Smooth muscle cell (in vitro differentiated cells): ENCODE data around the gene SEC14L2. TPM values are rescaled to one million over a fixed set of nuclear protein-coding genes. Genes with fewer than 3 reads are reported as not detected.

Experiments
- DNase-seq: peaks from one replicate; lab custom pipeline; 2025; ENCODE audit not compliant: unreplicated experiment; lab: John Stamatoyannopoulos, UW
- H2AFZ ChIP-seq: fragments of 200-600 bp; sonication (generic); 2 replicates; pipeline ENCODE4 v1.6.0; 2016; ENCODE audit warnings: antibody characterized with exemption, low read depth, mild to moderate bottlenecking
- H3F3A ChIP-seq: fragments of 200-600 bp; sonication (generic); 2 replicates; pipeline ENCODE4 v1.6.0; 2017; ENCODE audit warnings: antibody characterized with exemption, low read depth
- H3K27ac ChIP-seq: fragments of 200-600 bp; sonication (generic); 2 replicates; pipeline ENCODE4 v1.5.1; 2016; ENCODE audit warnings: low read depth, mild to moderate bottlenecking
- H3K27me3 ChIP-seq: fragments of 200-600 bp; sonication (generic); 2 replicates; pipeline ENCODE4 v1.6.1; 2016; ENCODE audit warnings: low read depth, mild to moderate bottlenecking
- H3K36me3 ChIP-seq: fragments of 200-600 bp; sonication (generic); 2 replicates; pipeline ENCODE4 v1.5.1; 2016; ENCODE audit warnings: low read depth
- H3K4me1 ChIP-seq: fragments of 200-600 bp; sonication (generic); 2 replicates; pipeline ENCODE4 v1.5.1; 2016; ENCODE audit warnings: low read depth
- H3K4me2 ChIP-seq: fragments of 200-600 bp; sonication (generic); 2 replicates; pipeline ENCODE4 v1.6.0; 2016; ENCODE audit warnings: mild to moderate bottlenecking
- H3K4me3 ChIP-seq: fragments of 200-600 bp; sonication (generic); 2 replicates; pipeline ENCODE4 v1.5.1; 2016; ENCODE audit warnings: mild to moderate bottlenecking
- H3K79me2 ChIP-seq: fragments of 200-600 bp; sonication (generic); 2 replicates; pipeline ENCODE4 v1.6.0; 2016; ENCODE audit warnings: low read depth, mild to moderate bottlenecking
- H3K9ac ChIP-seq: fragments of 200-600 bp; sonication (generic); 2 replicates; pipeline ENCODE4 v1.6.0; 2016; ENCODE audit warnings: low read depth
- H3K9me3 ChIP-seq: fragments of 200-600 bp; sonication (generic); replicated peaks from 2 replicates; pipeline ENCODE4 v1.5.1; 2016; ENCODE audit warnings: low read depth
- H4K20me1 ChIP-seq: fragments of 200-600 bp; sonication (generic); 2 replicates; pipeline ENCODE4 v1.6.0; 2016; ENCODE audit warnings: low read depth
- CTCF ChIP-seq: fragments of 200-600 bp; sonication (generic); IDR thresholded peaks from 2 replicates; pipeline ENCODE4 v1.5.1; 2017; ENCODE audit warnings: borderline replicate concordance, mild to moderate bottlenecking, antibody characterized with exemption; ENCODE audit not compliant: insufficient read depth, poor library complexity, severe bottlenecking
- WGBS: methylation state at CpG from one replicate; pipeline ENCODE4 v1.1.7; 2016; ENCODE audit warnings: low lambda C conversion rate; 5-methylcytosine and 5-hydroxymethylcytosine counted together
- polyA plus RNA-seq: library from polyadenylated mRNA; unstranded; fragments of >200 nt; fragmentation: Nextera tagmentation; extraction: Ambion mirVana; gene quantifications from 2 replicates; pipeline ENCODE4 v1.2.1, GENCODE V29; 2016
- total RNA-seq: library from RNA; depleted of rRNA; stranded (reverse); fragments of >200 nt; gene quantifications from 2 replicates; pipeline ENCODE4 v1.2.3, GENCODE V29; 2014

SEC14L2 gene
- total and polyA plus RNA-seq, 2 experiments from 2014 or later = 8.2 to 15.1 TPM

- Histone ChIP-seq H3K79me2 (no peaks in the 10 kb centered on the region), H4K20me1 (peaks cover 41% of the 10 kb centered on the region), H3K27me3 (no peaks in the 10 kb centered on the region), H3K27ac (no peak overlapping the region), H3K4me3 (peak overlapping the region; percentile 81), H3K4me1 (peaks cover 16% of the 10 kb centered on the region), H3F3A (no peaks in the 10 kb centered on the region), H3K9me3 (no peaks in the 10 kb centered on the region), H2AFZ (no peak overlapping the region), H3K9ac (no peak overlapping the region), H3K36me3 (no peaks in the 10 kb centered on the region), H3K4me2 (peak overlapping the region; percentile 93)
- no peak for DNase-seq
- TF ChIP-seq CTCF = no peak
- WGBS = 42% methylated on average over 11 of the region's 11 CpGs
These were observed 1.1 kb downstream of the SEC14L2 start for GRCh38 chr22:30397656-30398635.

- H3K27ac ChIP-seq = no peak overlapping the region
These were observed 2.2 kb downstream of the SEC14L2 start for GRCh38 chr22:30398685-30399680.

GRCh38 chr22:30399718-30400117 lies 2.9 kb downstream of the SEC14L2 start:
- 95% methylated on average over 5 of the region's 5 CpGs for WGBS
- no peak for TF ChIP-seq CTCF
- no peak for DNase-seq
- H3K4me1 ChIP-seq = peaks cover 9% of the 10 kb centered on the region
- no peaks in the 10 kb centered on the region for H3K36me3 ChIP-seq
- peaks cover 48% of the 10 kb centered on the region for H4K20me1 ChIP-seq
- no peaks in the 10 kb centered on the region for H3K9me3 ChIP-seq
- H3K9ac ChIP-seq = no peak overlapping the region
- no peaks in the 10 kb centered on the region for H3F3A ChIP-seq
- H3K27ac ChIP-seq = no peak overlapping the region
- no peak overlapping the region for H3K4me2 ChIP-seq
- no peak overlapping the region for H3K4me3 ChIP-seq
- no peaks in the 10 kb centered on the region for H3K79me2 ChIP-seq
- no peak overlapping the region for H2AFZ ChIP-seq
- no peaks in the 10 kb centered on the region for H3K27me3 ChIP-seq

More at GRCh38 chr22:30398685-30399680, 2.2 kb downstream of the SEC14L2 start:
- Histone ChIP-seq H4K20me1 (peaks cover 47% of the 10 kb centered on the region), H2AFZ (no peak overlapping the region), H3K4me2 (peak overlapping the region; percentile 93), H3K4me3 (no peak overlapping the region), H3K79me2 (no peaks in the 10 kb centered on the region), H3K9ac (no peak overlapping the region), H3K4me1 (peaks cover 9% of the 10 kb centered on the region), H3K9me3 (no peaks in the 10 kb centered on the region), H3F3A (no peaks in the 10 kb centered on the region), H3K27me3 (no peaks in the 10 kb centered on the region), H3K36me3 (no peaks in the 10 kb centered on the region)
- WGBS = 78% methylated on average over 24 of the region's 25 CpGs
- no peak for TF ChIP-seq CTCF
- DNase-seq = no peak
